Upper lobe of left lung (tissue), 6 donors: ENCODE measurements around the gene LRGUK. TPM values are rescaled to one million over a fixed set of nuclear protein-coding genes. Genes with fewer than 3 reads are reported as not detected.

Source experiments
- ATAC-seq, 2 donors: fragments of 200-7000 bp; cut with Tn5 transposase; one replicate each; pipeline ENCODE4 v1.9.1; 2022; ENCODE audit warnings: mild to moderate bottlenecking in 2 of 2, moderate library complexity in 2 of 2; ENCODE audit not compliant: low FRiP score in 2 of 2
- DNase-seq, 2 donors: peaks; one replicate each; pipeline ENCODE4 v3.0.0-alpha.2; 2019 to 2020
- H3K27ac ChIP-seq, 4 donors: fragments of 200-600 bp; sonication (generic); one replicate each; pipeline ENCODE4 v1.5.1; 2016 to 2019
- H3K27me3 ChIP-seq, 4 donors: fragments of 200-600 bp; sonication (generic); one replicate each; pipeline ENCODE4 v1.5.1; 2017 to 2019
- H3K36me3 ChIP-seq, 4 donors: fragments of 200-600 bp; sonication (generic); one replicate each; pipeline ENCODE4 v1.5.1; 2016 to 2019
- H3K4me1 ChIP-seq, 4 donors: fragments of 200-600 bp; sonication (generic); one replicate each; pipeline ENCODE4 v1.5.1; 2018 to 2019
- H3K4me3 ChIP-seq, 4 donors: fragments of 200-600 bp; sonication (generic); one replicate each; pipeline ENCODE4 v1.5.1; 2017 to 2019; ENCODE audit warnings: mild to moderate bottlenecking in 2 of 4, moderate library complexity in 1 of 4
- H3K9me3 ChIP-seq, 4 donors: fragments of 200-600 bp; sonication (generic); one replicate each; pipeline ENCODE4 v1.5.1; 2018 to 2019
- CTCF ChIP-seq, 6 experiments: fragments of 450-650 bp in 4 of 6; fragments of 200-600 bp in 2 of 6; sonication (generic) in 2 of 6; IDR thresholded peaks; one replicate each; pipeline ENCODE4 v1.5.1; 2016 to 2019; ENCODE audit warnings: antibody characterized with exemption in 6 of 6
- EP300 ChIP-seq, 4 donors: sonication (generic); formaldehyde crosslinking; IDR thresholded peaks; one replicate each; pipeline ENCODE4 v1.5.1; 2017; ENCODE audit warnings: antibody characterized with exemption in 4 of 4, control low read depth in 2 of 4
- POLR2A ChIP-seq, 4 donors: fragments of 450-650 bp; IDR thresholded peaks; one replicate each; pipeline ENCODE4 v1.5.1; 2016 to 2017; ENCODE audit warnings: antibody characterized with exemption in 4 of 4, mild to moderate bottlenecking in 2 of 4
- POLR2AphosphoS5 ChIP-seq, 2 donors: sonication (generic); formaldehyde crosslinking; IDR thresholded peaks; one replicate each; pipeline ENCODE4 v1.5.1; 2017; ENCODE audit warnings: antibody characterized with exemption in 2 of 2
- WGBS, 2 donors: methylation state at CpG; one replicate each; pipeline ENCODE4 v1.1.5; 2017 to 2018; 5-methylcytosine and 5-hydroxymethylcytosine counted together
- total RNA-seq, 6 donors: library from RNA; depleted of rRNA in 4 of 6; stranded (reverse); fragments of >200 nt in 4 of 6; gene quantifications; one replicate each; pipeline versions ENCODE4 v1.1.0 to v1.2.1, GENCODE V29; 2016 to 2021
- donor health status: DM: no; HTN: no; CAD: no; lungs with moderate emphysema.
- donor health status: DM: no; HTN: yes; CAD: no; lungs with severe emphysema.

LRGUK gene
- total RNA-seq, 6 donors from 2014 or later, result 0.31 to 9.1 (median 1.9) TPM

GRCh38 chr7:134279336-134279735 is 152.2 kb downstream of the LRGUK start:
- Histone ChIP-seq H3K9me3 (no peaks in the 10 kb centered on the region), H3K27me3 (no peaks in the 10 kb centered on the region), H3K27ac (no peak overlapping the region), H3K4me3 (no peak overlapping the region), H3K4me1 (no peaks in the 10 kb centered on the region), H3K36me3 (no peaks in the 10 kb centered on the region)
- TF ChIP-seq POLR2AphosphoS5 (IDR thresholded peaks at IDR 0.05), result no peak
- TF ChIP-seq CTCF (IDR thresholded peaks at IDR 0.05), result no peak
- TF ChIP-seq EP300 (IDR thresholded peaks at IDR 0.05), result no peak
- TF ChIP-seq POLR2A (IDR thresholded peaks at IDR 0.05), result no peak
- 79 to 82% methylated on average over 3 of the region's 3 CpGs for WGBS, 2 donors
- ATAC-seq, result no peak
- DNase-seq, result no peak

- Histone ChIP-seq H3K36me3 (no peaks in the 10 kb centered on the region), H3K9me3 (no peaks in the 10 kb centered on the region), H3K27ac (no peak overlapping the region), H3K4me3 (no peak overlapping the region), H3K27me3 (no peaks in the 10 kb centered on the region), H3K4me1 (no peaks in the 10 kb centered on the region)
- no peak for DNase-seq
- TF ChIP-seq CTCF (IDR thresholded peaks at IDR 0.05) (no peak), POLR2A (IDR thresholded peaks at IDR 0.05) (no peak), POLR2AphosphoS5 (IDR thresholded peaks at IDR 0.05) (no peak), EP300 (IDR thresholded peaks at IDR 0.05) (no peak)
- no peak for ATAC-seq
Observed at GRCh38 chr7:134279898-134280297, 152.8 kb downstream of the LRGUK start.

- WGBS, 2 donors, result 92 to 100% methylated on average over 2 of the region's 2 CpGs
- H3K9me3 ChIP-seq, result no peaks in the 10 kb centered on the region
- H3K27me3 ChIP-seq, result no peaks in the 10 kb centered on the region
- TF ChIP-seq POLR2A (IDR thresholded peaks at IDR 0.05), result no peak
- TF ChIP-seq POLR2AphosphoS5 (IDR thresholded peaks at IDR 0.05), result no peak
- TF ChIP-seq CTCF (IDR thresholded peaks at IDR 0.05), result no peak
- no peak for TF ChIP-seq EP300 (IDR thresholded peaks at IDR 0.05)
- no peak overlapping the region for H3K27ac ChIP-seq
- no peaks in the 10 kb centered on the region for H3K4me1 ChIP-seq
- no peak overlapping the region for H3K4me3 ChIP-seq
- DNase-seq (no peak), ATAC-seq (no peak)
- H3K36me3 ChIP-seq, result no peaks in the 10 kb centered on the region
Observed at GRCh38 chr7:134280508-134280907, 153.4 kb downstream of the LRGUK start.

- H3K36me3 ChIP-seq, result no peaks in the 10 kb centered on the region
- TF ChIP-seq POLR2A (IDR thresholded peaks at IDR 0.05), result no peak
- H3K4me1 ChIP-seq, result no peaks in the 10 kb centered on the region
- DNase-seq, result no peak
- H3K9me3 ChIP-seq, result no peaks in the 10 kb centered on the region
- no peak overlapping the region for H3K4me3 ChIP-seq
- 69% methylated on average over 6 of the region's 6 CpGs for WGBS, 2 donors
- H3K27ac ChIP-seq, result no peak overlapping the region
- no peak for ATAC-seq
- no peaks in the 10 kb centered on the region for H3K27me3 ChIP-seq
Observed at GRCh38 chr7:134284011-134284410, 156.9 kb downstream of the LRGUK start.

GRCh38 chr7:134284952-134285351 is 157.8 kb downstream of the LRGUK start:
- Histone ChIP-seq H3K36me3 (no peaks in the 10 kb centered on the region), H3K4me1 (no peaks in the 10 kb centered on the region), H3K4me3 (no peak overlapping the region), H3K9me3 (no peaks in the 10 kb centered on the region), H3K27ac (no peak overlapping the region), H3K27me3 (no peaks in the 10 kb centered on the region)
- TF ChIP-seq CTCF (IDR thresholded peaks at IDR 0.05) (no peak), EP300 (IDR thresholded peaks at IDR 0.05) (no peak), POLR2A (IDR thresholded peaks at IDR 0.05) (no peak), POLR2AphosphoS5 (IDR thresholded peaks at IDR 0.05) (no peak)
- ATAC-seq (no peak), DNase-seq (no peak)
- WGBS, 2 donors, result 65 to 79% methylated on average over 3 of the region's 3 CpGs
